BJ (cell line): Measurements from ENCODE around the gene SYT6. TPM values are rescaled to one million over a fixed set of nuclear protein-coding genes. Genes with fewer than 3 reads are reported as not detected.

Experiments
- CTCF ChIA-PET: fragments of 350-600 bp; formaldehyde crosslinking; extraction: SDS; loops from one replicate; lab custom pipeline; 2021; ENCODE audit warnings: antibody characterized with exemption, inconsistent platforms; lab: Yijun Ruan, JAX
- POLR2A ChIA-PET: fragments of 300-600 bp; sonication (Branson Sonifier 250); formaldehyde crosslinking; extraction: SDS; loops from one replicate; lab custom pipeline; 2021; ENCODE audit warnings: antibody characterized with exemption; lab: Charles Lee
- DNase-seq: peaks from one replicate; pipeline ENCODE4 v3.0.0-alpha.2; 2011; ENCODE audit warnings: low read depth
- H3K27me3 ChIP-seq: 2 replicates; pipeline ENCODE4 v1.6.0; 2011; ENCODE audit warnings: low read length; ENCODE audit not compliant: control insufficient read depth, insufficient read depth
- H3K36me3 ChIP-seq: 2 replicates; pipeline ENCODE4 v1.5.1; 2011; ENCODE audit warnings: low read length; ENCODE audit not compliant: control insufficient read depth, insufficient read depth
- H3K4me3 ChIP-seq: 2 replicates; pipeline ENCODE4 v1.5.1; 2011; ENCODE audit warnings: low read depth, mild to moderate bottlenecking, control low read depth, low read length
- CTCF ChIP-seq: IDR thresholded peaks from 2 replicates; pipeline ENCODE4 v1.5.1; 2011; ENCODE audit warnings: low read depth, mild to moderate bottlenecking, control low read depth, inconsistent platforms, low read length, moderate library complexity; ENCODE audit not compliant: insufficient read depth
- polyA plus RNA-seq: library from polyadenylated mRNA; depleted of rRNA; stranded (reverse); fragments of >200 nt; gene quantifications from 2 replicates; pipeline ENCODE4 v1.2.3, GENCODE V29; 2011

The SYT6 gene
- polyA plus RNA-seq, 1 experiment, result not detected

- no peaks in the 10 kb centered on the region for H3K36me3 ChIP-seq
- no peak for TF ChIP-seq CTCF
- no peak overlapping the region for H3K4me3 ChIP-seq
- CTCF ChIA-PET, result interaction anchor here (0.9 to 1.2 kb wide), 4 partner anchors 9 to 161 kb away, joined by 3 to 5 read pairs (median 4); no protein-coding TSS in a partner anchor
- POLR2A ChIA-PET, result no interaction called here
- no peak for DNase-seq
- H3K27me3 ChIP-seq, result peaks cover 2% of the 10 kb centered on the region
Observed at GRCh38 chr1:114137497-114137896, 16.2 kb downstream of the SYT6 start.

- Histone ChIP-seq H3K36me3 (no peaks in the 10 kb centered on the region), H3K4me3 (no peak overlapping the region), H3K27me3 (peaks cover 2% of the 10 kb centered on the region)
- POLR2A ChIA-PET, result no interaction called here
- CTCF ChIA-PET, result no interaction called here
- TF ChIP-seq CTCF, result no peak
- no peak for DNase-seq
Observed at GRCh38 chr1:114135786-114136185, 17.9 kb downstream of the SYT6 start.

GRCh38 chr1:114134518-114134917 is 19.2 kb downstream of the SYT6 start:
- POLR2A ChIA-PET, result no interaction called here
- Histone ChIP-seq H3K36me3 (no peaks in the 10 kb centered on the region), H3K4me3 (no peak overlapping the region), H3K27me3 (peaks cover 2% of the 10 kb centered on the region)
- TF ChIP-seq CTCF, result no peak
- CTCF ChIA-PET, result interaction anchor here (1.0 kb wide), 1 partner anchor 157 kb away, joined by 3 read pairs; no protein-coding TSS in a partner anchor
- no peak for DNase-seq

DNA sequence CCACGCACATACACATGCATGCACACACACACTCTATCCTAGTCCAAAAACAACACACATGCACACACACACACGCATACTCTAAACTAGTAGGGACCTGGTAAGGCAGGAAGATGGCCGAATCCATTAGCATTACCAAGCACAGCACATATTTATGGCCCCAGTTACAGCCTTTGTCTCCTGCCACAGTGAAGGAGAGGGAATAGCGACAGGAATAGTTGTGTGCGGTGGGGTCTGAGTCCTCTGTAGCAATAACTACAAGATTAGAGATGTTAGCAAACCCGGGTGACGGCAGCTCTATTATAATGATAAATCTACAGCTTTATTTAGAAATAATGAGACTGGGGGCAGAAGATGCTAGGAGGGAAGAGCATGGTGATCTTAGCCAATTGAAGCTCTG is 20.5 kb downstream of the SYT6 start:
- Histone ChIP-seq H3K36me3 (no peaks in the 10 kb centered on the region), H3K4me3 (no peak overlapping the region), H3K27me3 (no peaks in the 10 kb centered on the region; the same call in none of the 2 replicates)
- DNase-seq, result no peak
- ChIA-PET POLR2A (interaction anchor here (0.6 kb wide), 1 partner anchor 1753 kb away, joined by 6 read pairs; no protein-coding TSS in a partner anchor), CTCF (interaction anchor here (1.0 to 1.1 kb wide), 2 partner anchors 8 to 14 kb away, joined by 3 to 4 read pairs; no protein-coding TSS in a partner anchor)
- TF ChIP-seq CTCF, result no peak

DNA sequence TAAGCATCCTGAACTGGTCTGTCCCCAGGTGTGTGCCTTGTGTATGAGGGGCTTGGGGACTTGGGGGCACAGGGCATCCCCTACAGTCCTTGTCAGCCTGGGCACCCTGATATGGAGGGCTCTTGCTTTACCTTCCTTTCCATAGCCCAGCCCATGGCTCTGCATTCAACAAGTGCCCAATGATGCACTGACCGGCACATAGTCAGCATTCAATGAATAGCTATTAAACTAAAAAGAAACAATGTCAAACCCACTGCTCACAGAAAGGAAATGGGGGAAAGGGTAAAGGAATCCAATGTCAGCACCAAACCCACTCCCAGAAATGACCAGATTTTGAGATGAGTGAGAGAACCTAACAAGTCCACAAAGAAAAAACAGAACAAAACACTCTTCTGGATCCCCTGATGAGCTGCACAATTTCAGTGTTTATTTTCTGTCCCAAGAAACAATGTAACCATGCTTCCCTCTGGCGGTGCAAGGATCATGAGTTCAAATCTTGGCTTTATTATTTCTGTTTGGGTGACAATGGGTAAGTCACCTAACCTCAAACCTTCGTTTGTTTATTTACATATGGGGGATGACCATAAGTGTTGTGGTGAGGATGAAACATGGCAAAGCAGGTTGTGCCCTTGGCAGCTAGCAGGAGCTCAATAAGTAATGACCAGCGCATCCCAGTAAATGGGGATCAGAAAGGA is 22.0 kb downstream of the SYT6 start:
- no peak for TF ChIP-seq CTCF
- POLR2A ChIA-PET, result interaction anchor here (0.6 kb wide), 1 partner anchor 154 kb away, joined by 4 read pairs; no protein-coding TSS in a partner anchor
- no peak for DNase-seq
- Histone ChIP-seq H3K27me3 (no peaks in the 10 kb centered on the region; the same call in none of the 2 replicates), H3K36me3 (no peaks in the 10 kb centered on the region), H3K4me3 (no peak overlapping the region)
- CTCF ChIA-PET, result interaction anchor here (0.9 to 1.5 kb wide), 3 partner anchors 12 to 153 kb away, joined by 4 to 7 read pairs (median 7); partner anchors contain the start of gene OLFML3
